Type B pancreatic cell (in vitro differentiated cells): ENCODE results near the gene SLC8B1. TPM values are rescaled to one million over a fixed set of nuclear protein-coding genes. Genes with fewer than 3 reads are reported as not detected.

ENCODE experiments used
- DNase-seq: peaks from one replicate; pipeline ENCODE4 v3.0.0; 2021; ENCODE audit warnings: mixed read lengths; ENCODE audit not compliant: unreplicated experiment; ENCODE audit errors: extremely low spot score
- H3K27ac Mint-ChIP-seq: 2 replicates; pipeline ENCODE4 v1.8.0; 2021; ENCODE audit warnings: mild to moderate bottlenecking, mixed read lengths
- H3K27me3 Mint-ChIP-seq: 2 replicates; pipeline ENCODE4 v1.8.0; 2021; ENCODE audit warnings: mixed read lengths
- H3K36me3 Mint-ChIP-seq: 2 replicates; pipeline ENCODE4 v1.8.0; 2021; ENCODE audit warnings: mixed read lengths
- H3K4me1 Mint-ChIP-seq: one replicate; pipeline ENCODE4 v1.8.0; 2021; ENCODE audit warnings: mixed read lengths; ENCODE audit not compliant: unreplicated experiment
- H3K4me3 Mint-ChIP-seq: 2 replicates; pipeline ENCODE4 v1.8.0; 2021; ENCODE audit warnings: mild to moderate bottlenecking, mixed read lengths
- H3K9me3 Mint-ChIP-seq: 2 replicates; pipeline ENCODE4 v1.8.0; 2021; ENCODE audit warnings: mixed read lengths
- CTCF ChIP-seq: fragments of 200-600 bp; sonication (generic); conservative IDR thresholded peaks from 2 replicates; pipeline ENCODE4 v1.5.0; 2021; ENCODE audit warnings: antibody characterized with exemption, mild to moderate bottlenecking
- total RNA-seq: library from RNA; stranded (reverse); gene quantifications from 2 replicates; pipeline ENCODE4 v1.2.1, GENCODE V29; 2021; ENCODE audit warnings: low replicate concordance

SLC8B1 gene
- total RNA-seq, 1 donor from 2014 or later: 29.6 TPM

- peaks cover 17% of the 10 kb centered on the region for H3K27me3 Mint-ChIP-seq
- no peak for TF ChIP-seq CTCF
Observed at GRCh38 chr12:113345318-113345717, 10.4 kb upstream of the SLC8B1 start.

GRCh38 chr12:113341535-113341934 is 6.6 kb upstream of the SLC8B1 start:
- Mint-ChIP-seq H3K27me3 (peaks cover 17% of the 10 kb centered on the region), H3K4me1 (no peaks in the 10 kb centered on the region), H3K36me3 (no peaks in the 10 kb centered on the region), H3K27ac (no peak overlapping the region), H3K9me3 (no peaks in the 10 kb centered on the region), H3K4me3 (no peak overlapping the region)
- TF ChIP-seq CTCF: no peak
- DNase-seq: no peak

More at GRCh38 chr12:113345318-113345717, 10.4 kb upstream of the SLC8B1 start:
- Mint-ChIP-seq H3K4me1 (no peaks in the 10 kb centered on the region), H3K27ac (no peak overlapping the region), H3K9me3 (no peaks in the 10 kb centered on the region), H3K36me3 (no peaks in the 10 kb centered on the region), H3K4me3 (no peak overlapping the region)
- no peak for DNase-seq

- no peak for TF ChIP-seq CTCF
- Mint-ChIP-seq H3K27ac (no peak overlapping the region), H3K4me3 (no peak overlapping the region), H3K4me1 (no peaks in the 10 kb centered on the region), H3K27me3 (peaks cover 15% of the 10 kb centered on the region), H3K36me3 (no peaks in the 10 kb centered on the region), H3K9me3 (no peaks in the 10 kb centered on the region)
- DNase-seq: no peak
Observed at GRCh38 chr12:113340061-113340460, 5.2 kb upstream of the SLC8B1 start.

- no peak for TF ChIP-seq CTCF
- Mint-ChIP-seq H3K4me3 (no peak overlapping the region), H3K4me1 (peaks cover 2% of the 10 kb centered on the region), H3K9me3 (no peaks in the 10 kb centered on the region), H3K27me3 (peaks cover 17% of the 10 kb centered on the region), H3K36me3 (no peaks in the 10 kb centered on the region), H3K27ac (no peak overlapping the region)
- no peak for DNase-seq
Observed at GRCh38 chr12:113339540-113339939, 4.6 kb upstream of the SLC8B1 start.

GRCh38 chr12:113333877-113334785 is 778 bp downstream of the SLC8B1 start:
- peaks cover 5% of the 10 kb centered on the region for H3K4me1 Mint-ChIP-seq
- peak overlapping the region; percentile 92 for H3K4me3 Mint-ChIP-seq
- TF ChIP-seq CTCF: no peak
- H3K27me3 Mint-ChIP-seq: peaks cover 15% of the 10 kb centered on the region
- peaks cover 18% of the 10 kb centered on the region for H3K36me3 Mint-ChIP-seq
- peak overlapping the region; percentile 90 for H3K27ac Mint-ChIP-seq
- no peak for DNase-seq
- H3K9me3 Mint-ChIP-seq: no peaks in the 10 kb centered on the region
